Fibroblast of lung (primary cell): ENCODE measurements around the gene LRRC61. TPM values are rescaled to one million over a fixed set of nuclear protein-coding genes. Genes with fewer than 3 reads are reported as not detected.

Experiments
- DNase-seq, 2 donors: peaks; one replicate each; pipeline versions ENCODE4 v3.0.0 to v3.0.0-alpha.2; 2010; ENCODE audit warnings: low read depth in 2 of 2
- H2AFZ ChIP-seq: 2 replicates; pipeline ENCODE4 v1.5.1; 2012; ENCODE audit warnings: low read length, control low read depth, inconsistent platforms
- H3K27ac ChIP-seq: 2 replicates; pipeline ENCODE4 v1.5.1; 2011; ENCODE audit warnings: low read length, control low read depth; ENCODE audit not compliant: insufficient read depth
- H3K27me3 ChIP-seq: 2 replicates; pipeline ENCODE4 v1.5.1; 2011; ENCODE audit warnings: mild to moderate bottlenecking, low read length; ENCODE audit not compliant: control insufficient read depth, insufficient read depth
- H3K36me3 ChIP-seq: 2 replicates; pipeline ENCODE4 v1.5.1; 2011; ENCODE audit warnings: low read length; ENCODE audit not compliant: control insufficient read depth, insufficient read depth
- H3K4me1 ChIP-seq: 2 replicates; pipeline ENCODE4 v1.5.1; 2011; ENCODE audit warnings: low read length; ENCODE audit not compliant: control insufficient read depth, insufficient read depth; ENCODE audit errors: extremely low read depth
- H3K4me2 ChIP-seq: 2 replicates; pipeline ENCODE4 v1.5.1; 2011; ENCODE audit warnings: low read length, control low read depth; ENCODE audit not compliant: insufficient read depth; ENCODE audit errors: extremely low read depth
- H3K4me3 ChIP-seq, 4 experiments: fragments of 200-600 bp in 1 of 4; sonication (generic) in 1 of 4; replicated peaks in 1 of 4; 2 replicates each; pipeline ENCODE4 v1.5.1; 2011 to 2016; ENCODE audit warnings: low read length in 4 of 4, low read depth in 3 of 4, mild to moderate bottlenecking in 3 of 4, control low read depth in 2 of 4, inconsistent platforms in 1 of 4, mixed read lengths in 1 of 4; ENCODE audit not compliant: insufficient read depth in 1 of 4; ENCODE audit errors: control extremely low read depth in 1 of 4
- H3K79me2 ChIP-seq: 2 replicates; pipeline ENCODE4 v1.5.1; 2012; ENCODE audit warnings: mild to moderate bottlenecking, low read length, inconsistent platforms; ENCODE audit not compliant: control insufficient read depth, insufficient read depth
- H3K9ac ChIP-seq: 2 replicates; pipeline ENCODE4 v1.5.1; 2011; ENCODE audit warnings: mild to moderate bottlenecking, low read length, control low read depth; ENCODE audit not compliant: insufficient read depth
- H3K9me3 ChIP-seq: 2 replicates; pipeline ENCODE4 v1.5.1; 2012; ENCODE audit warnings: low read depth, low read length; ENCODE audit not compliant: control insufficient read depth, insufficient read depth
- H4K20me1 ChIP-seq: 2 replicates; pipeline ENCODE4 v1.5.1; 2011; ENCODE audit warnings: low read length; ENCODE audit not compliant: control insufficient read depth, insufficient read depth; ENCODE audit errors: extremely low read depth
- EZH2 ChIP-seq: IDR thresholded peaks from 2 replicates; pipeline ENCODE4 v1.5.1; 2012; ENCODE audit warnings: low read length, control low read depth, mild to moderate bottlenecking; ENCODE audit errors: missing control alignments
- polyA plus RNA-seq, 2 donors: library from polyadenylated mRNA; depleted of rRNA in 1 of 2; stranded (reverse) in 1 of 2; unstranded in 1 of 2; fragments of >200 nt; gene quantifications; 2 replicates each; pipeline ENCODE4 v1.2.1, GENCODE V29; 2011 to 2012; ENCODE audit warnings: missing spikeins in 1 of 2
- total RNA-seq: library from RNA; depleted of rRNA; stranded (reverse); fragments of >200 nt; gene quantifications from 2 replicates; pipeline ENCODE4 v1.2.1, GENCODE V29; 2014
- TF ChIP-seq, protein P1 (sequence below), 2 donors: IDR thresholded peaks in 1 of 2; conservative IDR thresholded peaks in 1 of 2; 1 replicate in 1 of 2; 2 replicates in 1 of 2; pipeline ENCODE4 v1.5.1; 2011 to 2012; ENCODE audit warnings: low read length in 2 of 2, control low read depth in 1 of 2, inconsistent platforms in 1 of 2, low read depth in 1 of 2, mild to moderate bottlenecking in 1 of 2

Gene LRRC61
- total and polyA plus RNA-seq, 2 donors (not counting 1 experiment from before 2014, with no cell fraction given) = 0.03 to 0.33 TPM

DNA sequence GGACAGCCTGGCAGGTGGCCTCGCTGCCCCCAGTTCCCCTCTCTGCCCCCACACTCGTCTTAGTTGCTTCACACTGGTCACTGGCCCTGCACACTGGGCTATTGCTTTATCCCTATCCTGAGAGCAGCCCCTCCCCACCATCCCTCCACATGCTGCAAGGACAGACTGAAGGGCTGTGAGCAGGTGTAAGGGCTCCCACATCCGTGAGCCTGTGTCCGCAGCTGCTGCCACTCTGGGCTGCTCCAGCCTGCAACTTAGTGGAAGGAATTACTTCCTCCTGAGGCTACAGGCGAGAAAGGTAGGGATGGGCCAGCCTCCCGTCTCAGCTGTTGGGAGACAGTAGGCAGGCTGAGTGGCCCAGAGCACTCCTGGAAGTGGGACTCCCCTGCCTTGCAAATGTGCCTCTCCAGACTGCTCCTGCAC lies 14.5 kb downstream of the LRRC61 start:
- no peak overlapping the region for H3K4me2 ChIP-seq
- no peak overlapping the region for H3K4me3 ChIP-seq
- H3K27me3 ChIP-seq = peaks cover 25% of the 10 kb centered on the region
- no peak for TF ChIP-seq EZH2
- TF ChIP-seq, protein P1, sequence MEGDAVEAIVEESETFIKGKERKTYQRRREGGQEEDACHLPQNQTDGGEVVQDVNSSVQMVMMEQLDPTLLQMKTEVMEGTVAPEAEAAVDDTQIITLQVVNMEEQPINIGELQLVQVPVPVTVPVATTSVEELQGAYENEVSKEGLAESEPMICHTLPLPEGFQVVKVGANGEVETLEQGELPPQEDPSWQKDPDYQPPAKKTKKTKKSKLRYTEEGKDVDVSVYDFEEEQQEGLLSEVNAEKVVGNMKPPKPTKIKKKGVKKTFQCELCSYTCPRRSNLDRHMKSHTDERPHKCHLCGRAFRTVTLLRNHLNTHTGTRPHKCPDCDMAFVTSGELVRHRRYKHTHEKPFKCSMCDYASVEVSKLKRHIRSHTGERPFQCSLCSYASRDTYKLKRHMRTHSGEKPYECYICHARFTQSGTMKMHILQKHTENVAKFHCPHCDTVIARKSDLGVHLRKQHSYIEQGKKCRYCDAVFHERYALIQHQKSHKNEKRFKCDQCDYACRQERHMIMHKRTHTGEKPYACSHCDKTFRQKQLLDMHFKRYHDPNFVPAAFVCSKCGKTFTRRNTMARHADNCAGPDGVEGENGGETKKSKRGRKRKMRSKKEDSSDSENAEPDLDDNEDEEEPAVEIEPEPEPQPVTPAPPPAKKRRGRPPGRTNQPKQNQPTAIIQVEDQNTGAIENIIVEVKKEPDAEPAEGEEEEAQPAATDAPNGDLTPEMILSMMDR (conservative IDR thresholded peaks at IDR 0.05 in 1 of 2, IDR thresholded peaks at IDR 0.05 in 1 of 2; ENCODE audit: low read depth in 1 of 2, low read length in 2 of 2) = no peak
- H3K79me2 ChIP-seq = no peaks in the 10 kb centered on the region
- H3K27ac ChIP-seq = no peak overlapping the region
- H3K4me1 ChIP-seq = peaks cover 15% of the 10 kb centered on the region
- H3K9me3 ChIP-seq = no peaks in the 10 kb centered on the region
- no peaks in the 10 kb centered on the region for H3K36me3 ChIP-seq
- no peak overlapping the region for H3K9ac ChIP-seq
- H2AFZ ChIP-seq = no peak overlapping the region
- no peak for DNase-seq
- no peaks in the 10 kb centered on the region for H4K20me1 ChIP-seq

DNA sequence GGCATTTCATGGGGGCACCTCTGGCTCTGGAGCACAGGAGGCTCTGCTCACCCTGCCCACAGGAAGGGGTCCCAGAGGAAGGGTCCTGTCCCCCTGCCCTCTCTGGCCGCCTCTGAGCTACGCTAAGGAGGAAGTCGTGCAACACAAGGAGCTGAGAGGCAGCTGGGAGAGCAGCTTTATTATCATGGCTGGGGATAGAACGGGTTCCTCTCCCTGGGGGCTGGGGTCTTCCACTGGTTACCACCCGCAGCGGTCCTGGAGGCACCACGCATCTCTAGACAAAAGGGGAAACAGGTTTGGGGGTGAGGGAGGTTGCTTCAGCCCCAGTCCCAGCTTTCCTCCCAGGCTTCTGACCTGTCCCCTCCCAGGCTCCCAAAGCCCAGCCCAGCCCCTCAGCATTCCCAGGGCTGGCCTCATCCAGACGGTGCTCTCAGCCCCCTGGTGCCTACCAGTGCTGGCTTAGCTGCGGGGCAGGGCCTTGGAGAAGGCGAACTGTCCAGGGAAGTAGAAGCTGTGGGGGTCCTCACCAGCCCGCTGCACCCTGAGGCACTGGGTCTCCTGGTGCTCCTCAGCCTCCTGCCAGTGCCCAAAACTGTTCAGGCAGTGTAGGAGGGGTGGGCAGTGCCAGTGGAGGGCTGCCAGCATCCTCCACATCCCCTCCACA lies 15.1 kb downstream of the LRRC61 start:
- no peaks in the 10 kb centered on the region for H3K79me2 ChIP-seq
- no peaks in the 10 kb centered on the region for H3K36me3 ChIP-seq
- H2AFZ ChIP-seq = no peak overlapping the region
- H4K20me1 ChIP-seq = no peaks in the 10 kb centered on the region
- peaks cover 28% of the 10 kb centered on the region for H3K27me3 ChIP-seq
- no peak overlapping the region for H3K9ac ChIP-seq
- no peak overlapping the region for H3K4me3 ChIP-seq
- no peaks in the 10 kb centered on the region for H3K9me3 ChIP-seq
- no peak for DNase-seq
- H3K4me1 ChIP-seq = peaks cover 15% of the 10 kb centered on the region
- TF ChIP-seq, protein P1 (conservative IDR thresholded peaks at IDR 0.05 in 1 of 2, IDR thresholded peaks at IDR 0.05 in 1 of 2; ENCODE audit: low read depth in 1 of 2, low read length in 2 of 2) = no peak
- no peak for TF ChIP-seq EZH2
- no peak overlapping the region for H3K4me2 ChIP-seq
- H3K27ac ChIP-seq = no peak overlapping the region

DNA sequence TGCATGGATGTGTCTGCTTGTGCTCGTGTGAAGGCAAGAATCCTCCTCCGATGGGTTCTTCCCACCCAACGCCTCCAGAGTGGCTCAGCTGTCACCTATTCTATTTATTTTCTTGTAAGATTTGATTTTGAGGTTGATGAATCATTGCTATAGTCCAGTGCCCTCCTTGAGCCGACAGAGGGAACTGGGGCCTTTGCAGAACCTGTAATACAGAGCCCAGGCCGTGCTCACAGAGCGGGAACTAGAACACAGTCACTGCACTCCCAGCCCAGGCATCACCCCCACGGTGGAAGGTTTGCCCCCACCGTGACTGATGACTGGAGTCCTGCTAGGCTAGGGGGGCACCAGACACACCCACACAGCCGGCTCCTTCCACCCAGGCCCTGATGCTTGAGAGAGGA lies 16.3 kb downstream of the LRRC61 start:
- Histone ChIP-seq H3K27ac (no peak overlapping the region), H3K9ac (no peak overlapping the region), H4K20me1 (no peaks in the 10 kb centered on the region), H3K27me3 (peaks cover 31% of the 10 kb centered on the region), H3K36me3 (no peaks in the 10 kb centered on the region), H2AFZ (no peak overlapping the region), H3K9me3 (no peaks in the 10 kb centered on the region), H3K4me2 (no peak overlapping the region), H3K4me3 (peak overlapping the region in 1 of 4 experiments; percentile 65), H3K4me1 (peaks cover 15% of the 10 kb centered on the region), H3K79me2 (no peaks in the 10 kb centered on the region)
- no peak for TF ChIP-seq EZH2
- TF ChIP-seq, protein P1 (conservative IDR thresholded peaks at IDR 0.05 in 1 of 2, IDR thresholded peaks at IDR 0.05 in 1 of 2; ENCODE audit: low read depth in 1 of 2, low read length in 2 of 2) = no peak
- DNase-seq = peak in 1 of 2 donors; percentile 52
